Activated CD4-positive, CD25-positive, alpha-beta regulatory T cell treated with anti-CD3 and anti-CD28 coated beads, Interleukin-2, amount 50 U/mL, for 16 hours (primary cell): ENCODE measurements around the gene SERPINB6.
"Not testable (repeated sequence)": the region's sequence is repeated elsewhere in the genome, so short reads cannot be mapped to it uniquely, and the experiment has no call there.

Experiments
- DNase-seq: peaks from one replicate; pipeline ENCODE4 v3.0.0-alpha.2; 2020; ENCODE audit warnings: low read depth, low spot score

The SERPINB6 gene

DNA sequence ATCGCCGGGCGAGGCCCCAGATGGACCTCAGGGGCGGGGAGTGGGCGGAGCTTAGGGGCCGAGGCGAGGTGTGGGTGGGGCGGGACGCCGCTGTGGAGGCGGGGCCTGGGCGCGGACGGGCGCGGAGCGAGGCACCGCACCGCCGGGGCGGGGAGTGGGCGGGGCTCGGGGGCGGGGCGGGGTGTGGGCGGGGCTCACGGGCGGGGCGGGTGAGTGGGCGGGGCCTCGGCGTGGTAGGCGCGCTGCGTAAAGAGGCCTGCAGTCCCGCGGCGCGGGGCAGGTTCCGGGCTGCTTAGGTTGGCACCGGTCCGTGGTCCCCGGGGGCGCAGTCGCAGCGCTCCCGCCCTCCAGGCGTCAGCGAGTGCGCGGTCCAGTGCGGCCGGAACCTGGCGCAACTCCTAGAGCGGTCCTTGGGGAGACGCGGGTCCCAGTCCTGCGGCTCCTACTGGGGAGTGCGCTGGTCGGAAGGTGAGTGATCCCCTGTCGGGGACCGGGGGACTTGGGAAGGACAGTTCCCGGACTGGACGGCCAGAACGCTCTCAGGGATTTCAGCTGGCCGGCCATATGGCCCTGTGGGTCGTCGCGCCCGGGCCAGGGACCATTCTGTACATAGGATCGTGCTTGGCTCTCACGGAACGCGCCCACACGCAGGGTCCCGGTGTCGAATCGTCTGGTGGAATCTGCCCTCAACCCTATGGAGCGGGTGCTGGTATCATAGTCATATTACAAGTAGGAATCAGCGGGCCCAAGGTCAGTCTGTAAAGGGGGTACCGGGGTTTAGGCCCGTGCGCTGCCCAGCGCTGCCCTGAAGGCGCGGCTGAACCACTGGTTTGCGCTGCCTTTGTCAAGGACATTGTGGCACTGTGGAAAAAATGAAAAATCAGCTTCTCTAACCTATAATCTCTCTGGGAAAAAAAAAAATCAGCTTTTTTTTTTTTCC lies 28.5 kb upstream of the SERPINB6 start, which contains the start of gene NQO2:
TSS of gene NQO2 (plus strand) at position 277 of the 940 bp plus-strand sequence. CDS start 6,659 bp downstream, outside the sequence.
- peak; percentile 77 for DNase-seq

- no peak for DNase-seq
Observed at GRCh38 chr6:2998998-2999617, 27.7 kb upstream of the SERPINB6 start.

- DNase-seq: not testable (repeated sequence)
Observed at GRCh38 chr6:2998249-2998997, 27.1 kb upstream of the SERPINB6 start.

GRCh38 chr6:2993755-2994317 lies 22.5 kb upstream of the SERPINB6 start:
- DNase-seq: no peak

GRCh38 chr6:2992330-2992979 lies 21.1 kb upstream of the SERPINB6 start:
- DNase-seq: no peak

DNA sequence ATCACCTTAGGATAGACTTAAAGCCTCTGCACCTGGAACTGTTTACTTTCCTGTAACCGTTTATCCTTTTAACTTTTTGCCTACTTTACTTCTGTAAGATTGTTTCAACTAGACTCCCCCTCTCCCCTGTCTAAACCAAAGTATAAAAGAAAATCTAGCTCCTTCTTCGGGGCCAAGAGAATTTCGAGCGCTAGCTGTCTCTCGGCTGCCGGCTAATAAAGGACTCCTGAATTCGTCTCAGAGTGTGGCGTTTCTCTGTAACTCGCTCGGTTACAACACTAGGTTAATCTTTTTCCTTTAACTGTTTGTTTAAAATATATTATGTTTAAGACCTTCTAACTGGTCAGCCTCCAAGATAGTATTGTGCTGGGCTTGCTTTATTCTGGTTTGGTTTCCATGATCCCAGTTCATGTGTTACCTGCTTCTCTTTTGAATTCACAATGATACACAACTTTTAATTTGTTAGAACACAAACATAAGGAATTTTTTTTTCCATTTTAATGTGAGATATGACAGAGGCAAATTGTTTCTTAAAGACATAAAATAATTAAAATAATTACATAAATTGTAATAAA lies 19.7 kb upstream of the SERPINB6 start:
- no peak for DNase-seq

DNA sequence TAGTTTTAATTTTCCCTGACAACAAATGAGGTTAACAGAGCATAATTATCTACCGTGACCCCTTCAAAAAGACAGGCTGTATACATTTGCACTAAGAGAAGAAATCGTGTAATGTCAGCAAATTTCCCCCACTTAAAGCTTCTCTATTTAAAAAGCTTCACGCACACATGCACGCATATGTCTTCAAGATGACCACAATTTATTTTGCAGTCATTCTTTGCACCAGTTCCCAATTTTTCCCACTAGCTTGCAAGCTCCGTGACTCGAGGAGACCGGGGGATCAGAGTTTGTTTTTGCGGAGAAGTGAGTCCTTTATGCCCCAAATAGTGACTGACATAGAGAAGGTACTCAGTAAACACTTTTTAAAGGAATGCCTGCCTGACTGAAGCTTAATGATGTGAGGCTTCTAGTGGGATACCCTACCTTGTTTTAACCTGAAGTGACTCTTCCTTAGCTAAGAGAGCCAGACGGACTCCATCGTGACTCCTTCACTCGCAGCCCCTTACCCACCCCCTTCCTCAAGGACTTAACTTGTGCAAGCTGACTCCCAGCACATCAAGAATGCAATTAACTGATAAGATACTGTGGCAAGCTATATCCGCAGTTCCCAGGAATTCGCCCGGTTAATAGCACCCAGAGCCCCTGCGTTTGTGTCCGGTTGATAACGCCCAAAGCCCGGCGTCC lies 19.0 kb upstream of the SERPINB6 start:
- no peak for DNase-seq

- peak; percentile 69 for DNase-seq
Observed at GRCh38 chr6:2989332-2990247, 18.2 kb upstream of the SERPINB6 start.

DNA sequence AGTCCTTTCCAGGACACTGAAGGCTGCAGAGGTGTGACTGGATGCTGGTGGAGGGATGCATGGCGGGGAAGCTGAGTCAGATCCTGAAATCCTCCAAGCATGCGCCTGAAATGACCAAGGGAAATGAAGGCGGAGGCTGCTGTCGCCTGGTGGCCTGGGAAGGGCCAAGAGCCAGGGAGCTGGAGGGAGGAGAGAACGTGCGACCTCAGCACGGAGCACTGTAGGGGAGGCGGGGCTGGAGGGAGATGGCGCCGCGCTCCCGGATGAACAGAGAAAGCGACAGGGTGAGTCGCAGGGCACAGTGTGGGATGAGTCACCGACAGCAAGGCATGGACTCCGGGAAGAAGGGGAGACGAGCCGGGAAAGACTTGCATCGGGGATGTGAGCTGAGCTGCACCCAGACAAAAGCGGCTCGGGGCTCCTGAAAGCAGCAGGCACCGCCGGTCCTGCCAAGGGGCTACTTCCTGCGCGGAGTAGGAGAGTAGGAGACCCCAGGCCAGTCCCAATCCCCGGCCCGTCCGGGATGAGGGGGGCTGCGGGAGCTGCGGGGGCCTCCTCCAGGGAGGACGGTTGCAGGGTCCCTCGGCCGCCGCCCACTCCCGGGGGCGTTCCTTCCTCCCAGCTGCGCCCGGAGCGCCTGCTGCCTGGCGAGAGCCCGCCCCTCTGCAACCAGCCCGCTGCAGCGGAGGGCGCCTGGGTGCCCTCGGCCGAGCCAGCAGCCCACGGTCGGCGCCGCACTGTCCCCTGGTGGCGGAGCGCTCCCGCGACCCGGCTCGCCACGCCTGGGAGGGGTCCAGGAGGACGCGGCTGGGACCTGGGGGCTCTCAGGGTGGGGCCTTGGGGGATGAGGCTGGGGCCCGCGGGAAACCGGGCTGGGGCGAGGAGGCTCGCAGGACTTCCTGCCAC lies 17.3 kb upstream of the SERPINB6 start:
- peak; percentile 47 for DNase-seq

- no peak for DNase-seq
Observed at GRCh38 chr6:2988094-2988425, 16.7 kb upstream of the SERPINB6 start.

DNA sequence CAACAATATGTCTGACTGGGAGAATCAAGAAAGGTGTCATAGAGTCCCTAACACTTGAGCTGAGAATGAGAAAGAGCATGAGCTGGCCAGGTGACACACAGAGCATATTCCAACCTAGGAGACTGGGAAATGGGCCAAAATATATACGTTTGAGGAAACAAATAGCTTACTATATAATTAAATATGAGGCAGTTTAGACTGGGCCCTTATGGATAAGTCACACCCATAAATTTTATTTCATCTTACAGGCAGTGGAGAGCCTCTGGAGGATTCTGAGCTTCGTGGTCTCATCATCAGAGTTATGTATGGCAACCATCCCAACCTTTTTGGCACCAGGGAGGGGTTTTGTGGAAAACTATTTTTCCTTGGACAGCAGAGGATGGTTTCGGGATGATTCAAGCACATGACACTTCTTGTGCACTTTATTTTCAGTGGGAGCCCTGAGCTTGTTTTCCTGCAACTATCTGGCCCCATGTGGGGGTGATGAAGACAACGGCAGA lies 15.4 kb upstream of the SERPINB6 start:
- DNase-seq: no peak

DNA sequence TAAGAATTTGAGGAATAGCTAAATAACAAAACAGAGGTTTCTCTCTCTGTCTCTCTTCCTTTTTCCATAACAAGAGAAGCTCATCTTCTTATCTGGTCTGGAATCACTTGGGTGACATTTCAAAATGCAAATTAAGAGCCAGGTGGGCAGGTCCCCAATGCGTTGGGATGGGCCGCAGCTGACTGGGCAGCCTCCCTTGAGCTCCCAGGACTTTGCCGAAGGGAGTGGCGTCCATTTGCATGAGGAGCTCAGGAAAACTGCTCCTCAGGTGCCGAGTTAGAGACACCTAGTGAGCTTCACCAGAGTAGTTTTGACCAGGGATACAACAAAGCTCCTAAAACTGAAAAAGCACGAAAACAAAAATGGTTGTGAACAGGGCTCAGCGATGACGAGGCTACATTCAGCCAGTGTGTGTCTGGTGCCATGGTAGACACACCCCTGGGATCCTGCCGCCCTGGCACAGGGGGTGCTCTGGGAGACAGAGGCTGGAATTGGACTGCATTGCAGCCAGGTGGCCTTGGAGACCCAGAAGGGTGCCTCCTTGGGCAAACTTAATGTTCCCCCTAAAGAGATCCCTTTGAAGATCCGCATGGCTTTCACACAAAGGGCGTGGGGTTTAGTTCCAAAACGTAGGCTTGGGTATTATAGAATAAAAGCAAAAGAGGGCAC lies 13.5 kb upstream of the SERPINB6 start:
- no peak for DNase-seq

- DNase-seq: no peak
Observed at GRCh38 chr6:2982426-2983117, 11.2 kb upstream of the SERPINB6 start.

GRCh38 chr6:2980465-2980855 lies 9.1 kb upstream of the SERPINB6 start:
- DNase-seq: no peak

DNA sequence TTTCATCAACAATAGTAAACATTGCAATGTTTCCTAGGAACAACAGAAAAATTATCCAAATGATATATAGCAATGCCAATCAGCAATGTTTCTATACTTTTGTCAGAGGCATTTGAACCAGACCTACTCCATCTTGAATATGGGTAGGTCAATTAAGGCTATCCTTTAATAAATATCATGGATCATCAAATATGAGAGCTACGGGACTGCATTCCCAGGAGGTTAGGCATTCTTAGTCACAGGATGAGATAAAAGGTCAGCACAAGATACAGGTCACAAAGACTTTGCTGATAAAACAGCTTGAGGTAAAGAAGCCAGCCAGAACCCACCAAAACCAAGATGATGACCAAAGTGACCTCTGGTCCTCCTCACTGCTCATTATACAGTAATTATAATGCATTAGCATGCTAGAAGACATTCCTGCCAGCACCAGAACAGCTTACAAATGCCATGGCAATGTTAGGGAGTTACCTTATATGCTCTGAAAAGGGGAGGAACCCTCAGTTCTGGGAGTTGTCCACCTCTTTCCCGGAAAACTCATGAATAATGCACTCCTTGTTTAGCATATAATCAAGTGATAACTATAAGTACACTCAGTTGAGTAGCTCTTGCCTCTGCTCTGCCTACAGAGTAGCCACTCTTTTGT lies 8.6 kb upstream of the SERPINB6 start:
- no peak for DNase-seq

DNA sequence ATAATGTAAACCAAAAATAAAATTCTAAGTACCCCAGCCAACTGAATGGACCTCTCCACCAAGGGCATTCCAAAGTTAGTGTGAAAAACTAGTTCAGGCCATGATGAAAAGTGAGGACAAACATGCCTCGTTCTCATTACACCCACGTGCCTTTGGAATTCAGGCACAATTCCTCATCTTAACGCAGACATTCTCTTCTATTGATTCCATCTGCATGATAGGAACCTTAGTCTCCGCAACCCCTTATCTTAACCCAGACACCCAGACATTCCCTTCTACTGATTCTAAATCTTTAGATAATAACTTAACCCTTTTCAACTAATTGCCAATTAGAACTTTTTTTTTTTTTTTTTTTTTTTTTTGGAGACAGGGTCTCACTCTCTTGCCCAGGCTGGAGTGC lies 7.6 kb upstream of the SERPINB6 start:
- no peak for DNase-seq
